Fibroblast of lung (primary cell): ENCODE data around the gene TNNI3K. TPM values are rescaled to one million over a fixed set of nuclear protein-coding genes. Genes with fewer than 3 reads are reported as not detected.
A peak's percentile ranks its signal among the peaks of the same experiment; 100 is the strongest.

Source experiments
- DNase-seq, 2 donors: peaks; one replicate each; pipeline versions ENCODE4 v3.0.0 to v3.0.0-alpha.2; 2010; ENCODE audit warnings: low read depth in 2 of 2
- H2AFZ ChIP-seq: 2 replicates; pipeline ENCODE4 v1.5.1; 2012; ENCODE audit warnings: low read length, control low read depth, inconsistent platforms
- H3K27ac ChIP-seq: 2 replicates; pipeline ENCODE4 v1.5.1; 2011; ENCODE audit warnings: low read length, control low read depth; ENCODE audit not compliant: insufficient read depth
- H3K27me3 ChIP-seq: 2 replicates; pipeline ENCODE4 v1.5.1; 2011; ENCODE audit warnings: mild to moderate bottlenecking, low read length; ENCODE audit not compliant: control insufficient read depth, insufficient read depth
- H3K36me3 ChIP-seq: 2 replicates; pipeline ENCODE4 v1.5.1; 2011; ENCODE audit warnings: low read length; ENCODE audit not compliant: control insufficient read depth, insufficient read depth
- H3K4me1 ChIP-seq: 2 replicates; pipeline ENCODE4 v1.5.1; 2011; ENCODE audit warnings: low read length; ENCODE audit not compliant: control insufficient read depth, insufficient read depth; ENCODE audit errors: extremely low read depth
- H3K4me2 ChIP-seq: 2 replicates; pipeline ENCODE4 v1.5.1; 2011; ENCODE audit warnings: low read length, control low read depth; ENCODE audit not compliant: insufficient read depth; ENCODE audit errors: extremely low read depth
- H3K4me3 ChIP-seq, 4 experiments: fragments of 200-600 bp in 1 of 4; sonication (generic) in 1 of 4; replicated peaks in 1 of 4; 2 replicates each; pipeline ENCODE4 v1.5.1; 2011 to 2016; ENCODE audit warnings: low read length in 4 of 4, low read depth in 3 of 4, mild to moderate bottlenecking in 3 of 4, control low read depth in 2 of 4, inconsistent platforms in 1 of 4, mixed read lengths in 1 of 4; ENCODE audit not compliant: insufficient read depth in 1 of 4; ENCODE audit errors: control extremely low read depth in 1 of 4
- H3K79me2 ChIP-seq: 2 replicates; pipeline ENCODE4 v1.5.1; 2012; ENCODE audit warnings: mild to moderate bottlenecking, low read length, inconsistent platforms; ENCODE audit not compliant: control insufficient read depth, insufficient read depth
- H3K9ac ChIP-seq: 2 replicates; pipeline ENCODE4 v1.5.1; 2011; ENCODE audit warnings: mild to moderate bottlenecking, low read length, control low read depth; ENCODE audit not compliant: insufficient read depth
- H3K9me3 ChIP-seq: 2 replicates; pipeline ENCODE4 v1.5.1; 2012; ENCODE audit warnings: low read depth, low read length; ENCODE audit not compliant: control insufficient read depth, insufficient read depth
- H4K20me1 ChIP-seq: 2 replicates; pipeline ENCODE4 v1.5.1; 2011; ENCODE audit warnings: low read length; ENCODE audit not compliant: control insufficient read depth, insufficient read depth; ENCODE audit errors: extremely low read depth
- CTCF ChIP-seq, 2 donors: IDR thresholded peaks in 1 of 2; conservative IDR thresholded peaks in 1 of 2; 1 replicate in 1 of 2; 2 replicates in 1 of 2; pipeline ENCODE4 v1.5.1; 2011 to 2012; ENCODE audit warnings: low read length in 2 of 2, control low read depth in 1 of 2, inconsistent platforms in 1 of 2, low read depth in 1 of 2, mild to moderate bottlenecking in 1 of 2
- EZH2 ChIP-seq: IDR thresholded peaks from 2 replicates; pipeline ENCODE4 v1.5.1; 2012; ENCODE audit warnings: low read length, control low read depth, mild to moderate bottlenecking; ENCODE audit errors: missing control alignments
- polyA plus RNA-seq, 2 donors: library from polyadenylated mRNA; depleted of rRNA in 1 of 2; stranded (reverse) in 1 of 2; unstranded in 1 of 2; fragments of >200 nt; gene quantifications; 2 replicates each; pipeline ENCODE4 v1.2.1, GENCODE V29; 2011 to 2012; ENCODE audit warnings: missing spikeins in 1 of 2
- total RNA-seq: library from RNA; depleted of rRNA; stranded (reverse); fragments of >200 nt; gene quantifications from 2 replicates; pipeline ENCODE4 v1.2.1, GENCODE V29; 2014

Gene TNNI3K
- total and polyA plus RNA-seq, 2 donors (not counting 1 experiment from before 2014, with no cell fraction given), result 0.66 to 0.91 TPM

GRCh38 chr1:74333244-74333643 lies 98.1 kb downstream of the TNNI3K start:
- no peaks in the 10 kb centered on the region for H3K27me3 ChIP-seq
- H3K79me2 ChIP-seq, result no peaks in the 10 kb centered on the region
- DNase-seq, result no peak
- no peak overlapping the region for H3K4me2 ChIP-seq
- H2AFZ ChIP-seq, result no peak overlapping the region
- TF ChIP-seq EZH2 (no peak), CTCF (conservative IDR thresholded peaks at IDR 0.05 in 1 of 2, IDR thresholded peaks at IDR 0.05 in 1 of 2; ENCODE audit: low read depth in 1 of 2, low read length in 2 of 2) (no peak)
- H3K4me1 ChIP-seq, result no peaks in the 10 kb centered on the region
- no peak overlapping the region for H3K9ac ChIP-seq
- no peaks in the 10 kb centered on the region for H3K9me3 ChIP-seq
- H3K27ac ChIP-seq, result no peak overlapping the region
- H3K36me3 ChIP-seq, result no peaks in the 10 kb centered on the region
- no peaks in the 10 kb centered on the region for H4K20me1 ChIP-seq
- H3K4me3 ChIP-seq, result no peak overlapping the region

- peak in 1 of 2 donors; percentile 57 for DNase-seq
- TF ChIP-seq EZH2 (no peak), CTCF (conservative IDR thresholded peaks at IDR 0.05 in 1 of 2, IDR thresholded peaks at IDR 0.05 in 1 of 2; ENCODE audit: low read depth in 1 of 2, low read length in 2 of 2) (no peak)
- H3K27ac ChIP-seq, result no peak overlapping the region
- H3K4me2 ChIP-seq, result no peak overlapping the region
- H3K4me3 ChIP-seq, result no peak overlapping the region
- no peaks in the 10 kb centered on the region for H3K27me3 ChIP-seq
- H3K9ac ChIP-seq, result no peak overlapping the region
- H3K9me3 ChIP-seq, result no peaks in the 10 kb centered on the region
- no peak overlapping the region for H2AFZ ChIP-seq
- no peaks in the 10 kb centered on the region for H4K20me1 ChIP-seq
- H3K4me1 ChIP-seq, result no peaks in the 10 kb centered on the region
- H3K36me3 ChIP-seq, result no peaks in the 10 kb centered on the region
- H3K79me2 ChIP-seq, result no peaks in the 10 kb centered on the region
These were observed 99.0 kb downstream of the TNNI3K start for GRCh38 chr1:74334147-74334546.

DNA sequence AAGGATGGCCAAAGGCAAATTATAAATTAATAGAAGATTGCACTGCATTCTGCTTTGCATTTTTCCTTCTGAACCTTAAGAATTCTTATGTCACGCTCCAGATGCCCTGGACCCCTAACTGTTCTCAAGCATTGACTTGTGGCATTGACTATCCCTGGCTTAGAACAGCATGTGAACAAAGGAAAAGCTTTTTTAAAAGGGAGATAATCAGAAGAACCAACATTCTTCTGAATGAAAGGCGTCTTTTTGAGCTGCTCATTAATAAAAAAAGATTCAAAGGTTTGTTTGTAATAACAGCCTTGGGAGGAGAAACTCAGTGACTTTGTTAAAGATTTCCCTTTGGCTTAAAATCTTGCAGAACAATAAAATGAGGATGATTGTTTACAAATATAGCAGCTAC lies 105.5 kb downstream of the TNNI3K start:
- H3K36me3 ChIP-seq, result no peaks in the 10 kb centered on the region
- no peak overlapping the region for H3K27ac ChIP-seq
- TF ChIP-seq EZH2 (no peak), CTCF (conservative IDR thresholded peaks at IDR 0.05 in 1 of 2, IDR thresholded peaks at IDR 0.05 in 1 of 2; ENCODE audit: low read depth in 1 of 2, low read length in 2 of 2) (no peak)
- no peaks in the 10 kb centered on the region for H3K79me2 ChIP-seq
- H3K9ac ChIP-seq, result no peak overlapping the region
- no peaks in the 10 kb centered on the region for H3K9me3 ChIP-seq
- no peaks in the 10 kb centered on the region for H3K4me1 ChIP-seq
- H3K4me3 ChIP-seq, result no peak overlapping the region
- H2AFZ ChIP-seq, result no peak overlapping the region
- no peak for DNase-seq
- H3K4me2 ChIP-seq, result no peak overlapping the region
- H3K27me3 ChIP-seq, result no peaks in the 10 kb centered on the region
- no peaks in the 10 kb centered on the region for H4K20me1 ChIP-seq
